ENCODE results near the gene SLC16A12.

Gene SLC16A12

GRCh38 chr10:89468191-89468965 is 67.0 kb downstream of the SLC16A12 start:
- no peak for TF ChIP-seq CTCF (IDR thresholded peaks at IDR 0.05; ENCODE audit: control insufficient read depth, extremely low read depth, insufficient read depth)
- no peak overlapping the region for H3K4me3 ChIP-seq (ENCODE audit: low read depth, low read length)
- DNase-seq (ENCODE audit: low read depth), result no peak

GRCh38 chr10:89466599-89467035 is 68.8 kb downstream of the SLC16A12 start:
- peak; percentile 10 for DNase-seq (ENCODE audit: low read depth)
- H3K4me3 ChIP-seq (ENCODE audit: low read depth, low read length), result no peak overlapping the region
- peak; percentile 60 for TF ChIP-seq CTCF (IDR thresholded peaks at IDR 0.05; ENCODE audit: control insufficient read depth, extremely low read depth, insufficient read depth)

- no peak overlapping the region for H3K4me3 ChIP-seq (ENCODE audit: low read depth, low read length)
- no peak for DNase-seq (ENCODE audit: low read depth)
- TF ChIP-seq CTCF (IDR thresholded peaks at IDR 0.05; ENCODE audit: control insufficient read depth, extremely low read depth, insufficient read depth), result no peak
Measured at GRCh38 chr10:89465196-89465595, 70.2 kb downstream of the SLC16A12 start.

- no peak for DNase-seq (ENCODE audit: low read depth)
- H3K4me3 ChIP-seq (ENCODE audit: low read depth, low read length), result no peak overlapping the region
- no peak for TF ChIP-seq CTCF (IDR thresholded peaks at IDR 0.05; ENCODE audit: control insufficient read depth, extremely low read depth, insufficient read depth)
Measured at GRCh38 chr10:89463846-89464537, 71.4 kb downstream of the SLC16A12 start.

GRCh38 chr10:89458784-89459183 is 76.6 kb downstream of the SLC16A12 start:
- DNase-seq (ENCODE audit: low read depth), result no peak
- no peak for TF ChIP-seq CTCF (IDR thresholded peaks at IDR 0.05; ENCODE audit: control insufficient read depth, extremely low read depth, insufficient read depth)
- no peak overlapping the region for H3K4me3 ChIP-seq (ENCODE audit: low read depth, low read length)

GRCh38 chr10:89458291-89458690 is 77.1 kb downstream of the SLC16A12 start:
- no peak overlapping the region for H3K4me3 ChIP-seq (ENCODE audit: low read depth, low read length)

More at GRCh38 chr10:89458291-89458690, 77.1 kb downstream of the SLC16A12 start:
- no peak for TF ChIP-seq CTCF (IDR thresholded peaks at IDR 0.05; ENCODE audit: control insufficient read depth, extremely low read depth, insufficient read depth)
- no peak for DNase-seq (ENCODE audit: low read depth)

Data from LNCaP clone FGC (cell line).